T-helper 2 cell treated with Interferon-gamma antibody and Interleukin-4, amounts not matched to agents 100 ng/mL and 5 ng/mL, for 36 hours (primary cell): ENCODE results near the gene RNU5B-1. TPM values are rescaled to one million over a fixed set of nuclear protein-coding genes. Genes with fewer than 3 reads are reported as not detected.

Experiments used
- intact Hi-C: fragments of 100-400 bp; cut with micrococcal nuclease; formaldehyde crosslinking; loops from one replicate; pipeline ENCODE4 v1.15.1; 2023
- total RNA-seq: library from RNA; stranded (reverse); gene quantifications from 2 replicates; pipeline ENCODE4 v1.2.3, GENCODE V29; 2022

Gene RNU5B-1
- total RNA-seq, 1 donor from 2014 or later: not detected

- intact Hi-C loops: no loop called here
Observed at GRCh38 chr15:65327651-65328393, 23.3 kb downstream of the RNU5B-1 start.

DNA sequence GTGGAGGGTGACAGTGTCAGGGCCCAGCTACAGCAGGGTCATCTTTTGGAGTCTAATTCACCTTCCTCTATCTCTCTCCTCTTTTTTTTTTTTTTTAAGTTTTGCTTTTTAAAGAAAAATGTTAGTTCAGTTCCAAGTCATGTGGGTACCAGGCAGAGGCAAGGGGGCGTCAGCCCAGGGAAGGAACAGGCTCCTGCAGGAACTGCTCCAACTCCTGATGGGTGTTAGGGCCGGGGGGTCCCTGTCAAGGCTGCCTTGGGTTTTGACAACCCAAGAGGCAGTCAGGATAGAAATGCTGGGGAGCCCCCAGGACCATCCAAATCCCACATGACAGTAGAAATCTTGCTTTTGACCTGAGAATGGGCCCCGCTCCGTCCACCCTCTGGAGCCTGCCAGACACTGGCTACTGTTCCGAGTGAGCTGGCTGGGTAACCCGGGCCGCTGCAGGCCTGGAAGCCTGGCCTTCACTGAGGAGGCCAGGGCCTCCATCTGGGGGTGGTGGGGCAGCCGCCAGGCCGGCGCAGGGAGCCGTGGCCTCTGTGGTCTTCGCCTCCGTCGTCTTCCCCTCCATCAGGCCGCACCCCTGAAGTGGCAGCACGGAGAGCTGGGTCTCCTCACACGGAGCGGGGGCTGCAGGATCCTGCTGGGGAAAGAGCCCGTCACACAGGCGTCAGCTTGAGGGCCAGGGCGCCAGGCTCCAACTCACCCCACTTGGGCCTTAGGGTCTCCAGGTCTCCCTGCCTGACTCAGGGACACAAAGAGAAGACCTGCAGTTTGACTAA, 24.2 kb downstream of the RNU5B-1 start:
- intact Hi-C loops: no loop called here

DNA sequence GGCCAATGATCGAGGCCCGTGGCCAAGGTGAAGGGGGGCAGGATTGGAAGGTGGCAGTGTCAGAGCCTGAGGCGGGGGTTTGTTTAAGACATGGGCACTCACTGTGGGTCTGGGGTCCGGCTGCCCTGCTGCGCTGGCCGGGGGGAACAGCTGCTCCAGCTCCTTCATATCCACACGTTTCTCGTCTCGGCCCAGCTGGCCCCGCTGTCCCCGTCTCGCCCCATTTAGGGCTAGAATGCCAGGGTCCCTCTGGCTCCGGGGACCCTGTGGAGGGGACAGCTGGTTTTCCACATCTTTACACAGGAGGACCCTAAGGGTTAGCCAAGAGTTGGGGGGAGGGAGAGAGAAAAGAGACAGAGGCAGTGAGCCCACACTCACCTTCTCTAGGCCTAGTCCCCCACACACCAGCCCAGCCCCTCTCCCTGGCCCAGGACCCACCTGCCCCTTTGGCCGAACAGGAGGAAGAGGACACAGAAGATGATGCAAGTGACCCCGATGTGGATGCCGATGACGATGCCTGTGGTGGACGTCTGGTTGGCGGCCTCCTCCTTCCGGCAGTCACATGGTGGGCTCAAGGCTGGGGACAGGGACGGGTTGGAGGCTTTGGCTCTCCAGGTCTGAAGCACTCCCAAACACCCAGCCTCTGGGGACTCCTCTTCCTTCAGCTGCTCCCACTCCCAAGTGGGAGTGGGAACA, 25.0 kb downstream of the RNU5B-1 start:
- intact Hi-C loops: no loop called here

GRCh38 chr15:65329984-65330735, 25.7 kb downstream of the RNU5B-1 start:
- intact Hi-C loops: no loop called here

GRCh38 chr15:65330934-65331645, 26.6 kb downstream of the RNU5B-1 start:
- intact Hi-C loops: no loop called here

DNA sequence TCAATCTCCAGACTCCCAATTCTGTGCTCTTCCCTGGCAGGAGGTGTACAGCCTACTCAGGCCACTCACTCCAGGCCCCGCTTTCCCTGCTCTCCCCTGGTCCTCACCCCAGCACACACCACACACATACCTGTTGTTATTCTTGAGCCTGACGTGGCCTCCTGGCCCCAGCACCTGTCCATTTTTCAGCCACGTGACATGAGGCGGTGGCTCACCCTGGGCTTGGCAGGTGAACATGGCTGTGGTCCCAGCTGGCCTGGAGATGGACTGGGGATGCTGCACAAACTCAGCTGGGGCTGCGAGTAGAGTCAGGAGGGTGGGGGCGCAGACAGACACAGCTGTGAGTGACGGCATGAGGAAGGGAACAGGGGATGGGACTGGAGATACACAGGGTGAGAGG, 27.3 kb downstream of the RNU5B-1 start:
- intact Hi-C loops: no loop called here

DNA sequence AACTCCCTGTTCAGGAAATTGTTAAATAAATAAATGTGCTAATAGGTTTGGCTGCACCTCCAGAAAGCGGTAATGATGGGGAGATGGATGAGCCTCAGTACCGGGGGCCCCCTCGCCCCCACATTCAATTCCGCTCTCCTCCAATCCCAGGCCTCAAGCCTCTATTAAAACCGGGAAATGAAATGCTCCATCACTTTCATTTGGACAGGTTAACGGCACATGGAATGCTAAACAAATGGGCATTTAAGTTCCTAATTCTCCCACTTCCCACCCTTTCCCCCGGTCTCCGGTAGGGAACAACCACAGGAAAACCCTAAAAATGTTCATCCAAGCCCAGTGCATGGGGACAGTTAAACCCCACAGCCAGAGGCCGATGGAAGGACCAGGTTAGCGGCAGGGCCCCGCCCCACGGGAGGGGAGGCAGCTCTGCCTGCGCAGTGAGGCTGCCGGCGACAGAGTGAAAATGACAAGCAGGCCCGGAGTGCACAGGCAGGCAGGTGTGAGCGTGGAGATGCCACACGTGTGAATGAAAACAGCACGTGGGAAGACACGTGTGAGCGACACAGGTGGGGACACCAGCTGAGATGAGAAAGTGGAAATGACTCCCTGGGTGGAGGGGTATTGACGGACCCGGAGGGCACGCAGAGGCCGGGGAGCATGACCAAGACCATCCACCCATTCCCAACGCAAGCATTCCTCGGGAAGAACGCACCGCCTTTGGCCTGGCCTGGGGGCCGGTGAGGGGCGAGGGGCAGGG, 28.1 kb downstream of the RNU5B-1 start:
- intact Hi-C loops: no loop called here

- intact Hi-C loops: no loop called here
Observed at GRCh38 chr15:65333148-65333820, 28.8 kb downstream of the RNU5B-1 start.

GRCh38 chr15:65333856-65334255, 29.4 kb downstream of the RNU5B-1 start:
- intact Hi-C loops: no loop called here

DNA sequence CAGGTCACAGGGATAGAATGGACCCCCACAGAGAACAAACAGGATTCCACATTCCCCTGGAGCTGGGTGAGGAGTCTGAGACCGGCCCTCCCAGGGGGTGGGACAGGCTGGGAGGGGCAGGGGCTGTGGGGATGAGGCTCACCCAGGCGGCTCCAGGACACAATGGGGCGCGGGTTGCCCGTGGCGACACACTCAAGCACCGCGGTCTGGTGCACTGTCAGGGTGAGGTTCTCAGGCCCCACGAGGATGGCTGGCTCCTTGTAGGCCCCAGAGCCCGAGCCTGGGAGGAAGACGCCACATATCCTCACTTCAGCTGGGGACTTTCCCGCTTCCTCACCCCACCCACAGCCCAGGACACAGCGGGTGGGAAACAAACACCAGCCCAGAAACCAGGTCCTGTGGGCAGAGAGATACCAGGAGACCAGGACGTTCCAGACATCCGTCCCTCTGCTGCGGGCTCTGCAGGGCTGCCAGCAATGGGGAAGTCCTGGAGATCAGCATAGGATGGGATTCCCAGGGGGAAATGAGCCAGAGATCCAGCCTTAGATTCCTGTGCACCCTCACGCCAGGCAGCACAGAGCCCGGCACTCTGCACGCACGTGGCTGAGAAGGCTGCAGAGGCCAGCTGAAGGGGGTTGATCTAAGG, 30.2 kb downstream of the RNU5B-1 start:
- intact Hi-C loops: no loop called here

DNA sequence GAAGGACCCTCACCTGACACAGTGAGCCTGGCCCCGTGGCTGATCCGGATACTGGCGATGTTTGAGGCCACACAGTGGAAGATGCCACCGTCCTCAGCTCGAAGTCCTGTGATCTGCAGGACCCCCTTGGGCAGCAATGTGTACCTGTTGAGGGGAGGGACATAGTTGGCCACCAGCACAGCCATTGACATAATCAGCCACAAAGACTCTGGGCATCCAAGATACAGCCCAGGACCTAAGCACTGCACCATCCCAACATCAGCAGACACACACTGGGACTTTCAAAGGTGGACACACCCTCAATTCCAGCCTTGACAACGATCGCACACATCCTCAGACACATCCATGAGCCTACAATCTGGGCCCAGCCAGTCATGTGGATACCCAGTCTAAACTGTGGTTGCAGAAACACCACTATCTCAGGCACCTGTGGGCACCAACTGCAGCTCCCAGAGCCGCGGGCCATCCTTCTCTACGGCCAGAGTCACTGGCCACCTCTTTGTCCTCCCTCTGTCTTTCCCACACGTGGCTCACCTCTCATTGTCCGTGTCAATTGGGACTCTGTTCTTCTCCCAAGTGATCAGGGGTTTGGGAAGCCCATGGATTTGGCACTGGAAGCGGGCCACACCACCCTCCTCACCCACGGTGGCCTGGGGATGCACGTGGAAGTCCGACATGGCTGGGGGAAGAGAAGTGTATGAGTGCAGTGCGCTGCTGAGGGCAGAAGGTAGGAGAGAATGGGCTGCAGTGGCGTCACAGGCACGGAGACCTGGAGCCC, 31.0 kb downstream of the RNU5B-1 start:
- intact Hi-C loops: no loop called here

DNA sequence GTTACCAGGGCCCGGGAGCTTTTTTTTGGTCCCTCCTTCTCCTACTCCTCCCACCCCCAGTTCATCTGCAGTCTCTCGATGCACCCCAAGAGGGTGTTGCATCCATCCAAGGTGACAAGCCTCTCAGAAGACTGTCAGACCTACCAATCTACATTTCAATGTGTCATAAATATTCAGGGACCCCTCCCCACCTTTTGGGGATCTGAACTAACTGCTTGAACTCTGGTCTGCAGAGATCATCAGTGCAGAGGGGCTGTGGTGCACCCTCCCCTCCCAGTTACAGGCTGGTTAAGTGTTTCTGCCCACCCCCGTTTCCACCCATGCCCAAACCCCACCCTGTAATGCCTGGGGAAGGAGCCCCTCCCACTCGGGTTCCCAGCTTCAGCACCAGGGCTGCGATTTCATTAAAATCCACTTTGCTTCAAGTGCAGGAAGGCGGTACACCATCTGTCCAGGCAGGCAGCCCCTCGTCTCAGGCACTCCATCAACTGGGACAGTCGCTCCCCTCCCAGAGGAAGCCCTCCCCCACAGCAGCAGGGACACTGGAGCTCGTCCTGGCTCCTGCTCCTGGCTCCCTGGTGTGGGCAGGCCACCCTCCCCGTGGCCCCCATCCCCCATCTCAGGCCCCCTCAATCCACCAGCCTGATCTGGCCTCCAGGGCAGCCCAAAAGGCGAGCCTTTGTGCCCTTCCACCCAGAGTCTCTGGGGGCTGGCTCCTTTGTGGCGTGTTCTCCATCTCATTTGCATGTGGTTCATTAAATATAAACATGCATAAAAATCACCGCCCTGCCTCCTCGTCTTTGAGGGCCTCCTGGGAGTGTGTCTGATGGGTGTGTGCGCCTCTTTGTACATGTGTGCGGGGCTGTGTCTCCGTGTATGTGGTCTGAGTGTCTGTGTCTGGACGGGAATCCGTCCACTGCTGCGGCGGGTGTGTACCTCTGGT, 32.3 kb downstream of the RNU5B-1 start:
- intact Hi-C loops: no loop called here

- intact Hi-C loops: no loop called here
Observed at GRCh38 chr15:65337436-65338070, 33.1 kb downstream of the RNU5B-1 start.

DNA sequence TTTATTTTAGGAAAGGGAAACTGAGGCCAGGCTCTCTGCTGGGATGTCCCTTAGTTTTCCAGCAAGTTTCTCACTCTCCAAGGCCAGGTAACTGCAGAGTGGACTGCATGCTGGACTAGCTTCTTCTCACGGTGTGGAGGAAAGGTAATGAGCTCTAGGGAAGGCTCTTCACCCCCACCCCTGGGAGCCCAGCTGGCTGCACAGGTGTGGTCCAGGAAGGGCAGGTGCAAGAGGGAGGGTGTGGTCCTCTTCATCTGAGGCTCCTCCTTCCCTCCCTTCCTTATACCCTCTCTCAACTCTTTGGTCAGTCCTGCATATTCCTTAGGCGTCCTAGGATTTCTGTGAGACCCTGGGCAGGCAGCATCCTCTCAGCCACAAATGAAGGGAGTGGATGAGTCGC, 33.9 kb downstream of the RNU5B-1 start:
- intact Hi-C loops: no loop called here

- intact Hi-C loops: no loop called here
Observed at GRCh38 chr15:65338823-65339222, 34.3 kb downstream of the RNU5B-1 start.

DNA sequence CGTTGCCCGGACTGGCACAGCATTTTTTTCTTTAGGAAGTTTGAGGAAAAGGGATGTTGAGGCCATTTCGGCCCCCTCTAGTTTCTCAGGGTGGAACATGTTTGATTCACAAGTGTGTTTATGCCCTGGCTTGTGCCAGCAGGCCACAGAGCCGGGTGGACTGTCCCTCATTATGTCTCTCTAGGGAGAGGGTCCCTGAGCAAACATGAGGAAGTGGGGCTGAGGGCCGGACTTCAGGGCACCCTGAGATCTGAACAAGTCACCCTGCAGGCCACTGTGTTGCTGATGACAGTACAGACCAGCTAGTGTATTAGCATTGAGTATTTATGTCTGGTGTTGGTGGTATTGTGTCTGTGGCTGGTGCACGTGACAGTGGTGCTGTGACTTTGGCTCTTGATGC, 34.9 kb downstream of the RNU5B-1 start:
- intact Hi-C loops: no loop called here

DNA sequence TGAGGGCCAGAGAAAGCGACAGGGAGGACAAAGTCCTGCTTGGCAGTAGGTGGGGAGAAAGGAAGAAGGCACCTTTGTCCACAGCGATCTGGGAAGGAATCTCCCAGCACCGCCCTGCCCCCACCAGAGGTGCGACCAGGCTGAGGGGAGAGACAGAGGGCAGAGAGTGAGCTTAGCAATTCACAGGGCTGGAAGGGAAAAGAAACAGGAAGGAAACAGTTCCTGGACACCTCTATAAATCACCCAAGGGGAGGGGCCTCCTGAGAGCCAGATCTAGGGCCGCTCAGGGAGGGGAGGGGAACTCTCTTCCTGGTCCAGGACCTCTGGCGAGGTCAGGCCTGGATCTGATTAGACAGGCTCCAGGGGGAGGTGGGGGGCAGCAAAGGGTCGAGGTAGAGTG, 35.4 kb downstream of the RNU5B-1 start:
- intact Hi-C loops: no loop called here
